Measurements from ENCODE around the gene SNRNP70.
"Not testable (repeated sequence)": the region's sequence is repeated elsewhere in the genome, so short reads cannot be mapped to it uniquely, and the experiment has no call there.

SNRNP70 gene

GRCh38 chr19:49064768-49065611 is 20.3 kb upstream of the SNRNP70 start, which contains the start of gene NTF4:
TSS of gene NTF4 (minus strand) at chr19:49064818. CDS start at chr19:49061997, 2,821 bp downstream.
- DNase-seq: no peak

DNA sequence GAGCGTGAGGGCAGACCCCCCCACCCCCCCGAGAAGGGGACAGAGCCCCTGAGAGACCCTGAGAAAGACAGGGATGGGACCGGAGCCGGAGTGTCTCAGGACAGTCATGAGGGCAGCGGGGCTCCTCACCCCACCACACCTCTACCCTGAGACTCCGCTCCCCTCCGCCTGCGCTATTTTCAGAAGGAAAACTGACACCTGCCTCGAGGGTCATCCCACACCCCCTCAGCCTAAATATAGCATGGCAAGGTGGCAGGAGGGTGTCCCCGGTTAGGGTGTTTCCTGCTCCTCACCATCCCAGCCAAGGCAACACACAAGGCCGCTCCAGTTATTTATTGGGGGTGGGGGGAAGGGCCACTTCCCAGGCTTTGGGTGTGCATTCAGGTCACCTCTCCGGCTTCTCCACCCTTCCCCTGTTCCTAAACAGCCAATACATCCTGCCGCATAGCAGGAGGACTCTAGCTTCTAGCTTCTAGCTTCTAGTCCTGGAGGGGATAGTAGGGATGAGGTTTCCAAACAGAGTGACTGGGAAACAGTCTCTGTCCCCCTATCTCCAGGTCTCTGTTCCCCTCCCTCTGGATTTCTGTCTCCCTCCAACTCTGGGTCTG is 19.2 kb upstream of the SNRNP70 start:
- DNase-seq: no peak

- no peak for DNase-seq
These were observed 17.7 kb upstream of the SNRNP70 start for GRCh38 chr19:49067554-49067953.

GRCh38 chr19:49069026-49069425 is 16.2 kb upstream of the SNRNP70 start:
- no peak for DNase-seq

DNA sequence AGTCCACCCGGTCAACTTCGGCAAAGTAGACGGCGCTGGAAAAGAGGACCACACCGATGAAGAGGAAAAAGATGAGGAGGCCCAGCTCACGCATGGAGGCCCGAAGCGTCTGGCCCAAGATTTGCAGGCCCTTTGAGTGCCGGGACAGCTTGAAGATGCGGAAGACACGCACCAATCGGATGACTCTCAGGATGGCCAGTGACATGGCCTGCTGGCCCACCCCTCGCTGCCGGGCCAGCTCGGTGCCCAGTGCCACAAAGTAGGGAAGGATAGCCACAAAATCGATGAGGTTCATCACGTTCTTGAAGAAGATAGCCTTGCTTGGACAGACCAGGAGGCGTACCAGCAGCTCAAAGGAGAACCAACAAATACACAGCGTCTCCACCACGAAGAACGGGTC is 14.8 kb upstream of the SNRNP70 start:
- DNase-seq: no peak

DNA sequence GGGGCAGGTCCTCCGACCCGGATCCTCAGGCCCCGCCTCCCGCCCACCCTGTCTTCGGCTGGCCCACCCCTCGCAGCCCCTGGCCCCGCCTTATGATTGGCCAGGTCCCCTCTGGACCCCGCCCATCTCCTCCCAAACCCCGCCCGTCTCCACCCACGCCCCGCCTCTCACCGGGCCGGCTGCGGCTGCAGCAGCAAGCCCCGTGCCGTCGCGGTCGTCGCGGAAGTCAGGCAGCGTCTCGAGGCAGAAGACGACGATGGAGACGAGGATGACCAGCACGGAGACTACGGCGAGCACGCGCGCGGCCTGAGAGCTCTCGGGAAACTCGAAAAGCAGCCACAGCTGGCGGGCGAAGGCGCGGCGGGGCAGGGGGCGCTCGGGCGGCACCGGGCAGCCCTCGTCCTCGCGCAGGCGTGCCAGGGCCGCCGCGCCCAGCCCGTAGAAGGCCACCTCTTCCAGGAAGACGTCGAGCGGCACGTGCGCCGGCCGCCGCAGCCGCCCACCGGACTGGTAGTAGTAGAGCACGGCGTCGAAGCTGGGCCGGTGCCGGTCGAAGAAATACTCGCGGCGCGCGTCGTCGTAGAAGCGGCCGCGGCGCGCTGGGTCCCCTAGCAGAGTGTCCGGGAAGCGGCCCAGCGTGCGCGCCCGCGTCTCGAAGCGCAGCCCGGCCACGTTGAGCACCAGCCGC is 13.2 kb upstream of the SNRNP70 start:
- no peak for DNase-seq

DNA sequence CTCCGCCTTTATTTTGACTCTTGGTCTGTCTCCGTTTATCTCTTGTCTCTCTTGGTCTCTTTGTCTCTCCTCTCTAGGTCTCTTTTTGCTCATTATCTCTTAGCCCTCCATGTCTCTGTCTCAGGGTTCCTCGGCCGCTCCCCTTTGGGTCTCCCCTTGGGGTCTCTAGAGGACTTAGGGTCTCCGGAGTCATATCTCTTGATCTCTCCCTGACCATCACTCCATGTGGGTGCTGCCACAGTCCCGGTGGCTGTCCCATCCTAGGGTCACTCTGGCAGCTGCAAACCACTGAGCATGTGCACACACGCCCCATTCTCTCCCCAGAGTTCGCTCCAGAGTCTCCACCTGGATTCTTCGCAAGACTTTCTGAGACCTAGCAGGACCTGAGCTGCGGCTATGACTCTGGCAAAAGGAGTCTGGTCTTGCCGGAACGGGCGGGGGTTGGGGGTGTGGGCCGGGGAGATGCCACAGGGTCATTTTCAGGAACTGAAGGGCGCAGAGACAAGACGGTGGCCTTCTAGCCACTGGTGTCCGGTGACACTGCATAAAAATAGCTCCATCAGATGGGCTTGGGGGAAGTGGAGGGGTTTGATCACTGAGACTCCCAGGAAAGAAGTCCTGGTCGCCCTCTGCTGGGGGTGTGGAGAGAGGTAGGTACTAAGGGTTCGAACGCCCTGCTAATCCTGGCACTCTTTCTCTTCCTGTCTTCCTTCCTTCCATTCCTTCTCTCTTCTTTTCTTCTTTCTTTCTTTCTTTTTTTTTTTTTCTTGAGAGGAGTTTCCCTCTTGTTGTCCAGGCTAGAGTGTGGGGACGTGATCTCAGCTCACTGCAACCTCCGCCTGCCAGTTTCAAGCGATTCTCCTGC is 11.5 kb upstream of the SNRNP70 start:
- DNase-seq: no peak

- DNase-seq: not testable (repeated sequence)
These were observed 10.4 kb upstream of the SNRNP70 start for GRCh38 chr19:49074869-49075268.

- no peak for DNase-seq
These were observed 4.9 kb upstream of the SNRNP70 start for GRCh38 chr19:49080392-49080791.

DNA sequence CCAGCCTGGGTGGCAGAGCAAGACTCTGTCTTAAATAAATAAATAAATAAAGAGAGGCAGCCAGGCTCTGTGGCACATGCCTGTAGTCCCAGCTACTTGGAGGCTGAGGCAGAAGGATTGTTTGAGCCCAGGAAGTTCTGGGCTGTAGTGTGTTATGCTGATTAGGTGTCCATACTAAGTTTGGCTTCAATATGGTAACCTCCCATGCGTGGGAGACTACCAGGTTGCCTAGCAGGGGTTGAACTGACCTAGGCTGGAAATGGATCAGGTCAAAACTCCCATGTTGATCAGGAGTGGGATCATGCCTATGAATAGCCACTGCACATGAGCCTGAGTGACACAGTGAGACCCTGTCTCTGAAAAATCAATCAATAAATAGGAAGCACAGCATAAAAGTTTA is 4.0 kb upstream of the SNRNP70 start:
- DNase-seq: no peak

GRCh38 chr19:49084206-49085019 is 838 bp upstream of the SNRNP70 start:
- DNase-seq: no peak

- DNase-seq: no peak
These were observed 599 bp downstream of the SNRNP70 start for GRCh38 chr19:49085868-49086232.

GRCh38 chr19:49086296-49086695 is 1.0 kb downstream of the SNRNP70 start:
- no peak for DNase-seq

GRCh38 chr19:49091391-49092038 is 6.3 kb downstream of the SNRNP70 start:
- no peak for DNase-seq

DNA sequence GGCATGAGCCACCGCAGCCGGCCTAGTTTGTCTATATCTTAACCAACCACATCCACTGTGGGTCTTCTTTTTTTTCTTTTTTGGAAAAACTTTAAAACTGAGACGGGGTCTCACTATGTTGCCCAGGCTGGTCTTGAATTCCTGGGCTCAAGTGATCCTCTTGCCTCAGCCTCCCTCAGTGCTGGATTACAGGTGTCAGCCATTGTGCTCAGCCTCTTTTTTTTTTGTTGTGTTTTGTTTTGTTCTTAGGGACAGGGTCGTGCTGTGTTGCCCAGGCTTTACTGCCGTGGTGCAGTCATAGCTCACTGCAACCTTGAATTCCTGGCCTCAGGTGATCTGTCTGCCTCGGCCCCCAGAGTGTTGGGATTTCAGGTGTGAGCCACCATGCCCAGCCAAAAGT is 7.4 kb downstream of the SNRNP70 start:
- DNase-seq: no peak

- no peak for DNase-seq
These were observed 9.5 kb downstream of the SNRNP70 start for GRCh38 chr19:49094505-49095482.

DNA sequence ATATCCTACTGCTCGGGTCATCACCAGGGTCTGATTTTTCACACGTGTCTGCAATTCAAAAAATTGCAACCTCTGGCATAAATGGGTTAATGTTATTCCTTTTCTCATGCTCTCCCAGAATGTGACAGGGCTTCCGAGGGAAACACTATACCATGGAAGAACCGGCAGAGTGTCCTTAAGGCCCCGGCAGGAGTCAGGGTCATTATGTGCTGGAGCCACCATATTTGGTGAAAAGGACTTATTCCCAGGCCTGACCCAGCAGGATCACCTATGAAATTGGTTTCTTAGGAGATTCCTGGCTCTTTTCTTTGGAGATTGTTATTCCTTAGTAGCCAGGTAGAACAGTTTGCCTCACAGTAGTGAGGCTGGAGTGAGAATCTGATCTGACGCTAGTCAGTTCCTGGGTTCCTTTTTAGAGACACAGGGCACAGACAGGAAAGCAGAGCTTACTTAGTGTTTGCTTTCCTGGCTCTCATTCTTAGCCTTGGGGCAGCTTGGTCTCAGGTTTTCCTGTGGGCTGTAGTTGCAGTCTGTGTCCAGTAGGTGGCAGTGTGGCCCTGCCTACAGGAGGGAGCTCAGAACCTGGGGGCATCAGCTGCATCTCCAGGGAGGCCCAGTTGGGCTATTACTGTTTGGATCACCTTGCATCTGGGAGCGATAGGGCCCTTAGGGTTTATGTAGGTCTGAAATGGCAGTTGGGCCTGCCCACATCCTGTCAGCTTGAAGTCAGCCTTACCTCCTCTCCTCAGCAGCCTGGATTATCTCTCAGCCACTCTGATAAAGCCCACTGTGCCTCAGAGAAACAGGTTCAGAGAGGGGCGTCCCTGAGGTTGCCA is 12.4 kb downstream of the SNRNP70 start:
- peak; percentile 50 for DNase-seq

- no peak for DNase-seq
These were observed 13.5 kb downstream of the SNRNP70 start for GRCh38 chr19:49098795-49099194.

GRCh38 chr19:49101160-49101559 is 15.9 kb downstream of the SNRNP70 start:
- DNase-seq: no peak

Data from amniotic stem cell (primary cell).